Osteoblast (primary cell): Measurements from ENCODE around the gene NOS1AP. TPM values are rescaled to one million over a fixed set of nuclear protein-coding genes. Genes with fewer than 3 reads are reported as not detected.
A peak's percentile ranks its signal among the peaks of the same experiment; 100 is the strongest.

Source experiments
- DNase-seq: peaks from one replicate; pipeline ENCODE4 v3.0.0; 2011; ENCODE audit warnings: low spot score, mixed read lengths; ENCODE audit not compliant: insufficient read length; ENCODE audit errors: missing footprints
- H2AFZ ChIP-seq: 2 replicates; pipeline ENCODE4 v1.6.0; 2011; ENCODE audit warnings: mild to moderate bottlenecking, low read length
- H3K27ac ChIP-seq: 2 replicates; pipeline ENCODE4 v1.5.1; 2011; ENCODE audit warnings: mild to moderate bottlenecking, low read depth, low read length, moderate library complexity
- H3K27me3 ChIP-seq: 2 replicates; pipeline ENCODE4 v1.6.0; 2012; ENCODE audit warnings: mild to moderate bottlenecking, control low read depth, inconsistent platforms, low read length, moderate library complexity; ENCODE audit not compliant: insufficient read depth
- H3K36me3 ChIP-seq: 2 replicates; pipeline ENCODE4 v1.5.1; 2011; ENCODE audit warnings: mild to moderate bottlenecking, low read length, control low read depth, moderate library complexity; ENCODE audit not compliant: insufficient read depth
- H3K4me1 ChIP-seq: 2 replicates; pipeline ENCODE4 v1.5.1; 2011; ENCODE audit warnings: mild to moderate bottlenecking, low read length, control low read depth, moderate library complexity; ENCODE audit not compliant: insufficient read depth
- H3K4me2 ChIP-seq: 2 replicates; pipeline ENCODE4 v1.6.0; 2011; ENCODE audit warnings: mild to moderate bottlenecking, low read length; ENCODE audit not compliant: insufficient read depth
- H3K4me3 ChIP-seq: fragments of 200-600 bp; sonication (generic); 3 replicates; pipeline ENCODE4 v1.5.1; 2012; ENCODE audit warnings: mild to moderate bottlenecking, low read length, inconsistent platforms; ENCODE audit not compliant: insufficient read depth
- H3K79me2 ChIP-seq: 2 replicates; pipeline ENCODE4 v1.6.0; 2012; ENCODE audit warnings: mild to moderate bottlenecking, low read length, control low read depth, inconsistent platforms; ENCODE audit not compliant: insufficient read depth
- H3K9me3 ChIP-seq: 2 replicates; pipeline ENCODE4 v1.5.1; 2011; ENCODE audit warnings: low read depth, low read length, control low read depth
- H4K20me1 ChIP-seq: 2 replicates; pipeline ENCODE4 v1.6.0; 2012; ENCODE audit warnings: mild to moderate bottlenecking, low read length, control low read depth; ENCODE audit not compliant: insufficient read depth
- CTCF ChIP-seq: IDR thresholded peaks from 2 replicates; pipeline ENCODE4 v1.5.1; 2011; ENCODE audit warnings: mild to moderate bottlenecking, low read depth, low read length, moderate library complexity; ENCODE audit errors: extremely low read depth
- total RNA-seq: library from RNA; depleted of rRNA; stranded (reverse); fragments of >200 nt; gene quantifications from 2 replicates; pipeline ENCODE4 v1.2.3, GENCODE V29; 2012

The NOS1AP gene
- total RNA-seq, 1 donor: not detected

- no peak overlapping the region for H3K4me2 ChIP-seq
- DNase-seq: no peak
- H3K79me2 ChIP-seq: no peaks in the 10 kb centered on the region
- H3K27me3 ChIP-seq: peaks cover 21% of the 10 kb centered on the region
- H3K27ac ChIP-seq: no peak overlapping the region
- peak overlapping the region; percentile 29 for H3K4me3 ChIP-seq
- no peaks in the 10 kb centered on the region for H3K36me3 ChIP-seq
- no peaks in the 10 kb centered on the region for H3K4me1 ChIP-seq
- H4K20me1 ChIP-seq: no peaks in the 10 kb centered on the region
- TF ChIP-seq CTCF: no peak
- H2AFZ ChIP-seq: no peak overlapping the region
- H3K9me3 ChIP-seq: no peaks in the 10 kb centered on the region
Observed at GRCh38 chr1:162366671-162367070, 297.2 kb downstream of the NOS1AP start.

- H3K27ac ChIP-seq: no peak overlapping the region
- H3K9me3 ChIP-seq: no peaks in the 10 kb centered on the region
- H3K4me3 ChIP-seq: peak overlapping the region; percentile 29
- H3K27me3 ChIP-seq: peaks cover 21% of the 10 kb centered on the region
- H4K20me1 ChIP-seq: no peaks in the 10 kb centered on the region
- H3K79me2 ChIP-seq: no peaks in the 10 kb centered on the region
- TF ChIP-seq CTCF: no peak
- no peak for DNase-seq
- H2AFZ ChIP-seq: no peak overlapping the region
- H3K4me2 ChIP-seq: no peak overlapping the region
- H3K4me1 ChIP-seq: no peaks in the 10 kb centered on the region
- H3K36me3 ChIP-seq: no peaks in the 10 kb centered on the region
Observed at GRCh38 chr1:162367073-162367472, 297.6 kb downstream of the NOS1AP start.

- Histone ChIP-seq H2AFZ (no peak overlapping the region), H3K4me2 (no peak overlapping the region), H3K27me3 (peaks cover 24% of the 10 kb centered on the region), H3K4me3 (no peak overlapping the region), H3K9me3 (no peaks in the 10 kb centered on the region), H4K20me1 (no peaks in the 10 kb centered on the region), H3K4me1 (no peaks in the 10 kb centered on the region), H3K79me2 (no peaks in the 10 kb centered on the region), H3K36me3 (no peaks in the 10 kb centered on the region), H3K27ac (no peak overlapping the region)
- peak; percentile 75 for DNase-seq
- TF ChIP-seq CTCF: no peak
Observed at GRCh38 chr1:162367772-162368171, 298.3 kb downstream of the NOS1AP start.

GRCh38 chr1:162368451-162368850, 299.0 kb downstream of the NOS1AP start:
- peaks cover 24% of the 10 kb centered on the region for H3K27me3 ChIP-seq
- H3K36me3 ChIP-seq: no peaks in the 10 kb centered on the region
- H4K20me1 ChIP-seq: no peaks in the 10 kb centered on the region
- H3K4me3 ChIP-seq: no peak overlapping the region
- no peak for TF ChIP-seq CTCF
- H3K4me1 ChIP-seq: no peaks in the 10 kb centered on the region
- no peak overlapping the region for H2AFZ ChIP-seq
- no peak overlapping the region for H3K27ac ChIP-seq
- H3K79me2 ChIP-seq: no peaks in the 10 kb centered on the region
- no peaks in the 10 kb centered on the region for H3K9me3 ChIP-seq
- no peak for DNase-seq
- no peak overlapping the region for H3K4me2 ChIP-seq
